GM19397 (cell line): ENCODE data around the gene RNF121.
"Not testable (repeated sequence)": the region's sequence is repeated elsewhere in the genome, so short reads cannot be mapped to it uniquely, and the experiment has no call there.

Experiments used
- ATAC-seq: cut with Tn5 transposase; IDR thresholded peaks from one replicate; pipeline ENCODE4 v1.9.1; 2021; ENCODE audit warnings: mild to moderate bottlenecking, moderate library complexity; ENCODE audit not compliant: unreplicated experiment

RNF121 gene

GRCh38 chr11:71928737-71929443, at the start of gene RNF121:
TSS of gene RNF121 (plus strand) at chr11:71929046. CDS start at chr11:71929062, 16 bp downstream.
- ATAC-seq, result peak; percentile 76

GRCh38 chr11:71885806-71886205, 43.0 kb upstream of the RNF121 start:
- ATAC-seq, result not testable (repeated sequence)

GRCh38 chr11:71888335-71889010, 40.4 kb upstream of the RNF121 start:
- ATAC-seq, result not testable (repeated sequence)

- not testable (repeated sequence) for ATAC-seq
Observed at GRCh38 chr11:71889181-71889872, 39.5 kb upstream of the RNF121 start.

GRCh38 chr11:71895961-71896360, 32.9 kb upstream of the RNF121 start:
- ATAC-seq, result no peak

- not testable (repeated sequence) for ATAC-seq
Observed at GRCh38 chr11:71901137-71901536, 27.7 kb upstream of the RNF121 start.

GRCh38 chr11:71908218-71908617, 20.6 kb upstream of the RNF121 start:
- no peak for ATAC-seq

GRCh38 chr11:71910775-71911174, 18.1 kb upstream of the RNF121 start:
- ATAC-seq, result not testable (repeated sequence)

- ATAC-seq, result not testable (repeated sequence)
Observed at GRCh38 chr11:71911321-71911985, 17.4 kb upstream of the RNF121 start.

GRCh38 chr11:71911986-71912340, 16.9 kb upstream of the RNF121 start:
- ATAC-seq, result not testable (repeated sequence)

GRCh38 chr11:71913756-71914526, 14.9 kb upstream of the RNF121 start:
- no peak for ATAC-seq

- ATAC-seq, result no peak
Observed at GRCh38 chr11:71914617-71915189, 14.1 kb upstream of the RNF121 start.

- ATAC-seq, result no peak
Observed at GRCh38 chr11:71917646-71918140, 11.2 kb upstream of the RNF121 start.

- peak; percentile 68 for ATAC-seq
Observed at GRCh38 chr11:71927820-71928736, 768 bp upstream of the RNF121 start, which contains the start of gene XNDC1N. TSS of gene XNDC1N (minus strand) at chr11:71928594. CDS start at chr11:71923353, 5,241 bp downstream.

GRCh38 chr11:71929491-71929890, 645 bp downstream of the RNF121 start:
- no peak for ATAC-seq

GRCh38 chr11:71930556-71931244, 1.9 kb downstream of the RNF121 start:
- no peak for ATAC-seq

GRCh38 chr11:71931245-71931602, 2.4 kb downstream of the RNF121 start:
- no peak for ATAC-seq
